Esophagus muscularis mucosa (tissue), 4 donors: ENCODE measurements around the gene GGTLC2.

Experiments used
- EP300 ChIP-seq: sonication (generic); formaldehyde crosslinking; IDR thresholded peaks from one replicate; pipeline ENCODE4 v1.6.1; 2017; ENCODE audit warnings: antibody characterized with exemption
- POLR2A ChIP-seq: fragments of 450-650 bp; IDR thresholded peaks from one replicate; pipeline ENCODE4 v1.6.1; 2017; ENCODE audit warnings: antibody characterized with exemption, moderate library complexity, mild to moderate bottlenecking, low read depth
- POLR2AphosphoS5 ChIP-seq, 2 donors: sonication (generic); formaldehyde crosslinking; IDR thresholded peaks; one replicate each; pipeline ENCODE4 v1.6.1; 2017; ENCODE audit warnings: antibody characterized with exemption in 2 of 2
- TF ChIP-seq, protein P1 (sequence below), 3 experiments: fragments of 200-600 bp in 2 of 3; fragments of 450-650 bp in 1 of 3; sonication (generic) in 2 of 3; IDR thresholded peaks; one replicate each; pipeline ENCODE4 v1.5.1; 2017 to 2019; ENCODE audit warnings: antibody characterized with exemption in 3 of 3, mild to moderate bottlenecking in 2 of 3, moderate library complexity in 1 of 3

DNA sequence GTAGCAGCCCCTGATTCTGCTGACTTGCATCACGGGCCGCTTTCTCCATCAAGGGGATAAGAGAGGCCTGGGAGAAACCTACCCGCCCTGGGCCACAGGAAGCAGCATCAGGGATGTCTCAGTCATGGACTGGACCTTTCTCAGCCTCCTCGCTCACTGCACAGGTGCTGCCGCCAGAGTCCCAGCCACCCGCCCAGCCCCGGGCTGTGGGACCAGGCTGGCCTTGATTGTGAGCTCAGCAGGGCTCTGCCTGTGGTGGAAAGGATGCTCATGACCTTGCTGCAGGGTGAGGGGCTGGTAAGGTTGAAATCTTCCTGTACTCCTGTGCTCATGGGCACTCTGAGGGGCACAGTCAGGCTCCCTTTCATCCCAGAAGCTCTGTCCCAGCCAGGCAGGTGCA is 26.0 kb upstream of the GGTLC2 start:
- TF ChIP-seq, protein P1, sequence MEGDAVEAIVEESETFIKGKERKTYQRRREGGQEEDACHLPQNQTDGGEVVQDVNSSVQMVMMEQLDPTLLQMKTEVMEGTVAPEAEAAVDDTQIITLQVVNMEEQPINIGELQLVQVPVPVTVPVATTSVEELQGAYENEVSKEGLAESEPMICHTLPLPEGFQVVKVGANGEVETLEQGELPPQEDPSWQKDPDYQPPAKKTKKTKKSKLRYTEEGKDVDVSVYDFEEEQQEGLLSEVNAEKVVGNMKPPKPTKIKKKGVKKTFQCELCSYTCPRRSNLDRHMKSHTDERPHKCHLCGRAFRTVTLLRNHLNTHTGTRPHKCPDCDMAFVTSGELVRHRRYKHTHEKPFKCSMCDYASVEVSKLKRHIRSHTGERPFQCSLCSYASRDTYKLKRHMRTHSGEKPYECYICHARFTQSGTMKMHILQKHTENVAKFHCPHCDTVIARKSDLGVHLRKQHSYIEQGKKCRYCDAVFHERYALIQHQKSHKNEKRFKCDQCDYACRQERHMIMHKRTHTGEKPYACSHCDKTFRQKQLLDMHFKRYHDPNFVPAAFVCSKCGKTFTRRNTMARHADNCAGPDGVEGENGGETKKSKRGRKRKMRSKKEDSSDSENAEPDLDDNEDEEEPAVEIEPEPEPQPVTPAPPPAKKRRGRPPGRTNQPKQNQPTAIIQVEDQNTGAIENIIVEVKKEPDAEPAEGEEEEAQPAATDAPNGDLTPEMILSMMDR (IDR thresholded peaks at IDR 0.05): no peak
- TF ChIP-seq POLR2A (no peak), POLR2AphosphoS5 (IDR thresholded peaks at IDR 0.05) (no peak), EP300 (no peak)
